Trophoblast cell (in vitro differentiated cells and primary cell): Measurements from ENCODE around the gene TBRG4.

Experiments
- DNase-seq, 2 donors: peaks; one replicate each; pipeline ENCODE4 v3.0.0-alpha.2; 2016
- H2AFZ ChIP-seq: 2 replicates; pipeline ENCODE4 v1.6.1; 2013; ENCODE audit warnings: low read length, moderate library complexity, mild to moderate bottlenecking; ENCODE audit not compliant: insufficient read depth, poor library complexity
- H2AK5ac ChIP-seq: 2 replicates; pipeline ENCODE4 v1.6.1; 2013; ENCODE audit warnings: mild to moderate bottlenecking, low read length
- H2BK120ac ChIP-seq: 2 replicates; pipeline ENCODE4 v1.6.1; 2013; ENCODE audit warnings: low read length, mild to moderate bottlenecking, moderate library complexity; ENCODE audit not compliant: insufficient read depth, poor library complexity
- H2BK12ac ChIP-seq: 2 replicates; pipeline ENCODE4 v1.6.1; 2013; ENCODE audit warnings: mild to moderate bottlenecking, low read length, moderate library complexity
- H2BK5ac ChIP-seq: 2 replicates; pipeline ENCODE4 v1.6.1; 2013; ENCODE audit warnings: low read length, low read depth, moderate library complexity, mild to moderate bottlenecking; ENCODE audit not compliant: poor library complexity
- H3K14ac ChIP-seq: 2 replicates; pipeline ENCODE4 v1.6.1; 2013; ENCODE audit warnings: mild to moderate bottlenecking, low read length
- H3K18ac ChIP-seq: 2 replicates; pipeline ENCODE4 v1.6.1; 2013; ENCODE audit warnings: mild to moderate bottlenecking, low read length
- H3K23ac ChIP-seq: 2 replicates; pipeline ENCODE4 v1.6.1; 2013; ENCODE audit warnings: low read length
- H3K27ac ChIP-seq: 2 replicates; pipeline ENCODE4 v1.5.1; 2013; ENCODE audit warnings: low read depth, mild to moderate bottlenecking, inconsistent platforms, low read length, moderate library complexity
- H3K27me3 ChIP-seq: 2 replicates; pipeline ENCODE4 v1.6.1; 2013; ENCODE audit warnings: inconsistent platforms, mild to moderate bottlenecking, low read length, moderate library complexity; ENCODE audit not compliant: insufficient read depth
- H3K36me3 ChIP-seq, 2 experiments: 1 replicate in 1 of 2; 2 replicates in 1 of 2; pipeline ENCODE4 v1.6.1; 2013; ENCODE audit warnings: low read length in 2 of 2, mild to moderate bottlenecking in 2 of 2, moderate library complexity in 1 of 2; ENCODE audit not compliant: insufficient read depth in 2 of 2, control insufficient read depth in 1 of 2
- H3K4ac ChIP-seq: 2 replicates; pipeline ENCODE4 v1.6.1; 2013; ENCODE audit warnings: low read depth, mild to moderate bottlenecking, low read length, moderate library complexity
- H3K4me1 ChIP-seq, 2 experiments: 1 replicate in 1 of 2; 2 replicates in 1 of 2; pipeline ENCODE4 v1.6.1; 2013; ENCODE audit warnings: low read length in 2 of 2, mild to moderate bottlenecking in 2 of 2, moderate library complexity in 1 of 2; ENCODE audit not compliant: insufficient read depth in 2 of 2, control insufficient read depth in 1 of 2
- H3K4me2 ChIP-seq: 2 replicates; pipeline ENCODE4 v1.6.1; 2013; ENCODE audit warnings: inconsistent platforms, mild to moderate bottlenecking, low read length, moderate library complexity
- H3K4me3 ChIP-seq: 2 replicates; pipeline ENCODE4 v1.5.1; 2013; ENCODE audit warnings: mild to moderate bottlenecking, low read depth, low read length, inconsistent platforms
- H3K79me1 ChIP-seq: one replicate; pipeline ENCODE4 v1.6.1; 2013; ENCODE audit warnings: low read length
- H3K79me2 ChIP-seq: 2 replicates; pipeline ENCODE4 v1.6.1; 2013; ENCODE audit warnings: low read length, mild to moderate bottlenecking; ENCODE audit not compliant: control insufficient read depth, insufficient read depth, poor library complexity
- H3K9ac ChIP-seq: 2 replicates; pipeline ENCODE4 v1.6.1; 2013; ENCODE audit warnings: mild to moderate bottlenecking, low read length
- H3K9me3 ChIP-seq: 2 replicates; pipeline ENCODE4 v1.6.1; 2013; ENCODE audit warnings: low read depth, mild to moderate bottlenecking, control low read depth, inconsistent platforms, low read length; ENCODE audit not compliant: insufficient read depth
- H4K12ac ChIP-seq: 2 replicates; pipeline ENCODE4 v1.6.1; 2013; ENCODE audit warnings: low read depth, mild to moderate bottlenecking, low read length, moderate library complexity
- H4K8ac ChIP-seq: 2 replicates; pipeline ENCODE4 v1.6.1; 2013; ENCODE audit warnings: low read depth, mild to moderate bottlenecking, low read length, moderate library complexity
- H4K91ac ChIP-seq: one replicate; pipeline ENCODE4 v1.6.1; 2013; ENCODE audit warnings: low read depth, mild to moderate bottlenecking, low read length, moderate library complexity
- WGBS: extraction: QIAGEN DNeasy Blood & Tissue Kit; methylation state at CpG from one replicate; pipeline ENCODE4 v1.1.7; 2013; ENCODE audit warnings: missing lambda C conversion rate; ENCODE audit not compliant: insufficient read length, insufficient coverage; ENCODE audit errors: extremely low coverage; 5-methylcytosine and 5-hydroxymethylcytosine counted together

The TBRG4 gene

GRCh38 chr7:45133877-45134276 lies 22.4 kb upstream of the TBRG4 start:
- no peak overlapping the region for H3K4me2 ChIP-seq
- no peak overlapping the region for H3K9ac ChIP-seq
- H3K79me1 ChIP-seq: no peaks in the 10 kb centered on the region
- H3K9me3 ChIP-seq: no peaks in the 10 kb centered on the region
- H2BK12ac ChIP-seq: no peak overlapping the region
- H3K4me3 ChIP-seq: no peak overlapping the region
- no peaks in the 10 kb centered on the region for H3K36me3 ChIP-seq
- H3K4me1 ChIP-seq: no peaks in the 10 kb centered on the region
- no peak overlapping the region for H2AK5ac ChIP-seq
- H4K12ac ChIP-seq: no peak overlapping the region
- no peak overlapping the region for H2BK5ac ChIP-seq
- H3K27me3 ChIP-seq: no peaks in the 10 kb centered on the region
- no peak overlapping the region for H2AFZ ChIP-seq
- no peak for DNase-seq
- H2BK120ac ChIP-seq: no peak overlapping the region
- H3K14ac ChIP-seq: no peak overlapping the region
- H4K8ac ChIP-seq: no peak overlapping the region
- H3K4ac ChIP-seq: no peak overlapping the region
- no CpG with 5 or more reads among the region's 7 CpGs for WGBS
- no peak overlapping the region for H3K23ac ChIP-seq
- H3K18ac ChIP-seq: no peak overlapping the region
- H3K79me2 ChIP-seq: no peaks in the 10 kb centered on the region
- H3K27ac ChIP-seq: no peak overlapping the region
- H4K91ac ChIP-seq: no peak overlapping the region

- Histone ChIP-seq H4K12ac (no peak overlapping the region), H2BK120ac (no peak overlapping the region), H4K8ac (no peak overlapping the region), H2AK5ac (no peak overlapping the region), H3K36me3 (no peaks in the 10 kb centered on the region), H3K4me1 (no peaks in the 10 kb centered on the region), H4K91ac (no peak overlapping the region), H2BK12ac (no peak overlapping the region), H3K9me3 (no peaks in the 10 kb centered on the region), H3K23ac (no peak overlapping the region), H3K79me1 (no peaks in the 10 kb centered on the region), H3K14ac (no peak overlapping the region), H3K27me3 (no peaks in the 10 kb centered on the region), H3K18ac (no peak overlapping the region), H3K4me2 (no peak overlapping the region), H3K4me3 (no peak overlapping the region), H3K4ac (no peak overlapping the region), H3K27ac (no peak overlapping the region), H3K79me2 (no peaks in the 10 kb centered on the region), H2AFZ (no peak overlapping the region), H2BK5ac (no peak overlapping the region), H3K9ac (no peak overlapping the region)
- WGBS: no CpG with 5 or more reads among the region's 4 CpGs
- no peak for DNase-seq
Observed at GRCh38 chr7:45133352-45133751, 21.9 kb upstream of the TBRG4 start.

- WGBS: no CpG with 5 or more reads among the region's 8 CpGs
Observed at GRCh38 chr7:45132708-45133320, 21.3 kb upstream of the TBRG4 start.

GRCh38 chr7:45131891-45132290 lies 20.4 kb upstream of the TBRG4 start:
- Histone ChIP-seq H3K9ac (no peak overlapping the region), H4K12ac (no peak overlapping the region), H2AK5ac (no peak overlapping the region), H3K36me3 (no peaks in the 10 kb centered on the region), H2BK5ac (no peak overlapping the region), H3K79me2 (no peaks in the 10 kb centered on the region), H3K14ac (no peak overlapping the region), H3K4me2 (no peak overlapping the region), H3K27me3 (no peaks in the 10 kb centered on the region), H3K18ac (no peak overlapping the region), H3K27ac (no peak overlapping the region), H3K4me3 (no peak overlapping the region), H3K4ac (no peak overlapping the region), H2AFZ (no peak overlapping the region), H3K23ac (no peak overlapping the region), H2BK120ac (no peak overlapping the region), H3K4me1 (no peaks in the 10 kb centered on the region), H3K79me1 (no peaks in the 10 kb centered on the region), H4K8ac (no peak overlapping the region), H4K91ac (no peak overlapping the region), H3K9me3 (no peaks in the 10 kb centered on the region), H2BK12ac (no peak overlapping the region)
- no CpG with 5 or more reads among the region's 4 CpGs for whole genome bisulfite sequencing
- no peak for DNase-seq

More at GRCh38 chr7:45132708-45133320, 21.3 kb upstream of the TBRG4 start:
- H3K79me2 ChIP-seq: no peaks in the 10 kb centered on the region
- no peak overlapping the region for H3K4me2 ChIP-seq
- no peak overlapping the region for H3K4me3 ChIP-seq
- no peak overlapping the region for H3K18ac ChIP-seq
- no peak overlapping the region for H2AFZ ChIP-seq
- H3K4ac ChIP-seq: no peak overlapping the region
- peak; percentile 31 to 65 for DNase-seq
- no peaks in the 10 kb centered on the region for H3K36me3 ChIP-seq
- H3K27ac ChIP-seq: no peak overlapping the region
- no peak overlapping the region for H4K12ac ChIP-seq
- no peak overlapping the region for H4K8ac ChIP-seq
- no peak overlapping the region for H2AK5ac ChIP-seq
- H3K14ac ChIP-seq: no peak overlapping the region
- H3K9me3 ChIP-seq: no peaks in the 10 kb centered on the region
- H3K79me1 ChIP-seq: no peaks in the 10 kb centered on the region
- no peak overlapping the region for H3K23ac ChIP-seq
- H3K27me3 ChIP-seq: no peaks in the 10 kb centered on the region
- no peak overlapping the region for H3K9ac ChIP-seq
- no peak overlapping the region for H2BK5ac ChIP-seq
- no peaks in the 10 kb centered on the region for H3K4me1 ChIP-seq
- H4K91ac ChIP-seq: no peak overlapping the region
- H2BK12ac ChIP-seq: no peak overlapping the region
- H2BK120ac ChIP-seq: no peak overlapping the region
